Neuronal stem cell (in vitro differentiated cells): ENCODE results near the gene HECW1.

ENCODE experiments used
- DNase-seq: peaks from one replicate; pipeline ENCODE4 v3.0.0-alpha.2; 2013; ENCODE audit warnings: low spot score
- H2AFZ ChIP-seq: one replicate; pipeline ENCODE4 v1.6.1; 2013; ENCODE audit warnings: mild to moderate bottlenecking, low read length, inconsistent platforms
- H2AK5ac ChIP-seq: 2 replicates; pipeline ENCODE4 v1.6.1; 2013; ENCODE audit warnings: low read depth, mild to moderate bottlenecking, inconsistent platforms, low read length, moderate library complexity, mixed read lengths
- H2BK120ac ChIP-seq: 2 replicates; pipeline ENCODE4 v1.6.1; 2013; ENCODE audit warnings: low read depth, mild to moderate bottlenecking, inconsistent platforms, low read length, moderate library complexity, mixed read lengths
- H2BK12ac ChIP-seq: one replicate; pipeline ENCODE4 v1.6.1; 2013; ENCODE audit warnings: low read length, inconsistent platforms
- H2BK15ac ChIP-seq: 2 replicates; pipeline ENCODE4 v1.6.1; 2013; ENCODE audit warnings: mild to moderate bottlenecking, low read length, inconsistent platforms, mixed read lengths
- H2BK5ac ChIP-seq: one replicate; pipeline ENCODE4 v1.6.1; 2013; ENCODE audit warnings: inconsistent platforms, mild to moderate bottlenecking, low read length, moderate library complexity
- H3K14ac ChIP-seq: one replicate; pipeline ENCODE4 v1.6.1; 2013; ENCODE audit warnings: low read length, inconsistent platforms
- H3K18ac ChIP-seq: 2 replicates; pipeline ENCODE4 v1.6.1; 2013; ENCODE audit warnings: low read length, inconsistent platforms
- H3K23ac ChIP-seq: 2 replicates; pipeline ENCODE4 v1.6.1; 2013; ENCODE audit warnings: low read depth, mild to moderate bottlenecking, mixed read lengths, low read length, inconsistent platforms; ENCODE audit not compliant: poor library complexity
- H3K27ac ChIP-seq: replicated peaks from 3 replicates; pipeline ENCODE4 v1.5.1; 2013; ENCODE audit warnings: low read length, inconsistent platforms
- H3K27me3 ChIP-seq, 3 experiments: 2 replicates each; pipeline ENCODE4 v1.6.1; 2013; ENCODE audit warnings: low read length in 3 of 3, mild to moderate bottlenecking in 2 of 3, inconsistent platforms in 1 of 3, low read depth in 1 of 3, mixed read lengths in 1 of 3, moderate library complexity in 1 of 3; ENCODE audit not compliant: control insufficient read depth in 3 of 3, insufficient read depth in 3 of 3
- H3K36me3 ChIP-seq, 2 donors: replicated peaks in 1 of 2; 2 replicates each; pipeline ENCODE4 v1.6.1; 2013; ENCODE audit warnings: low read length in 2 of 2; ENCODE audit not compliant: control insufficient read depth in 2 of 2, insufficient read depth in 2 of 2
- H3K4ac ChIP-seq: 2 replicates; pipeline ENCODE4 v1.6.1; 2013; ENCODE audit warnings: inconsistent platforms, mild to moderate bottlenecking, low read length, moderate library complexity
- H3K4me1 ChIP-seq, 2 donors: 1 replicate in 1 of 2; 2 replicates in 1 of 2; pipeline ENCODE4 v1.6.1; 2013; ENCODE audit warnings: low read length in 2 of 2, low read depth in 1 of 2; ENCODE audit not compliant: control insufficient read depth in 2 of 2, insufficient read depth in 1 of 2
- H3K4me2 ChIP-seq: one replicate; pipeline ENCODE4 v1.6.1; 2013; ENCODE audit warnings: mild to moderate bottlenecking, low read length, inconsistent platforms; ENCODE audit not compliant: insufficient read depth, poor library complexity, severe bottlenecking
- H3K4me3 ChIP-seq, 2 donors: 2 replicates each; pipeline ENCODE4 v1.5.1; 2013; ENCODE audit warnings: low read length in 2 of 2, mild to moderate bottlenecking in 2 of 2, inconsistent platforms in 1 of 2, moderate library complexity in 1 of 2
- H3K79me1 ChIP-seq: one replicate; pipeline ENCODE4 v1.6.1; 2013; ENCODE audit warnings: low read depth, mild to moderate bottlenecking, inconsistent platforms, low read length, moderate library complexity
- H3K9ac ChIP-seq: one replicate; pipeline ENCODE4 v1.6.1; 2013; ENCODE audit warnings: mild to moderate bottlenecking, low read depth, low read length, inconsistent platforms; ENCODE audit not compliant: poor library complexity
- H3K9me3 ChIP-seq, 2 donors: replicated peaks in 1 of 2; 2 replicates each; pipeline versions ENCODE3 to v1.6.1; 2013; ENCODE audit warnings: low read length in 2 of 2, mild to moderate bottlenecking in 2 of 2, inconsistent platforms in 1 of 2, low read depth in 1 of 2, mixed read lengths in 1 of 2, moderate library complexity in 1 of 2; ENCODE audit not compliant: control insufficient read depth in 2 of 2, insufficient read depth in 1 of 2
- H4K8ac ChIP-seq: one replicate; pipeline ENCODE4 v1.6.1; 2013; ENCODE audit warnings: low read depth, mild to moderate bottlenecking, inconsistent platforms, low read length, moderate library complexity
- H4K91ac ChIP-seq: one replicate; pipeline ENCODE4 v1.6.1; 2013; ENCODE audit warnings: low read length, low read depth, mild to moderate bottlenecking, inconsistent platforms; ENCODE audit not compliant: poor library complexity
- WGBS, 2 donors: extraction: QIAGEN DNeasy Blood & Tissue Kit; methylation state at CpG; one replicate each; pipeline ENCODE4 v1.1.7; 2013; ENCODE audit warnings: missing lambda C conversion rate in 2 of 2, mixed read lengths in 1 of 2; ENCODE audit not compliant: insufficient read length in 2 of 2, insufficient replicate concordance in 1 of 2; ENCODE audit errors: extremely low coverage in 2 of 2; 5-methylcytosine and 5-hydroxymethylcytosine counted together

The HECW1 gene

DNA sequence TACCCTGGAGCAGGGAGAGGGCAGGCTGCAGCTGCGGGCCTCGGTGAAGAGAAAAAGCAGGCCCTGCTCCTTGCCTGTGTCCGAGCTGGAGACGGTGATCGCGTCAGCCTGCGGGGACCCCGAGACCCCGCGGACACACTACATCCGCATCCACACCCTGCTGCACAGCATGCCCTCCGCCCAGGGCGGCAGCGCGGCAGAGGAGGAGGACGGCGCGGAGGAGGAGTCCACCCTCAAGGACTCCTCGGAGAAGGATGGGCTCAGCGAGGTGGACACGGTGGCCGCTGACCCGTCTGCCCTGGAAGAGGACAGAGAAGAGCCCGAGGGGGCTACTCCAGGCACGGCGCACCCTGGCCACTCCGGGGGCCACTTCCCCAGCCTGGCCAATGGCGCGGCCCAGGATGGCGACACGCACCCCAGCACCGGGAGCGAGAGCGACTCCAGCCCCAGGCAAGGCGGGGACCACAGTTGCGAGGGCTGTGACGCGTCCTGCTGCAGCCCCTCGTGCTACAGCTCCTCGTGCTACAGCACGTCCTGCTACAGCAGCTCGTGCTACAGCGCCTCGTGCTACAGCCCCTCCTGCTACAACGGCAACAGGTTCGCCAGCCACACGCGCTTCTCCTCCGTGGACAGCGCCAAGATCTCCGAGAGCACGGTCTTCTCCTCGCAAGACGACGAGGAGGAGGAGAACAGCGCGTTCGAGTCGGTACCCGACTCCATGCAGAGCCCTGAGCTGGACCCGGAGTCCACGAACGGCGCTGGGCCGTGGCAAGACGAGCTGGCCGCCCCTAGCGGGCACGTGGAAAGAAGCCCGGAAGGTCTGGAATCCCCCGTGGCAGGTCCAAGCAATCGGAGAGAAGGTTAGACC, 332.5 kb downstream of the HECW1 start:
- peak overlapping the region; percentile 91 for H2BK12ac ChIP-seq
- no peaks in the 10 kb centered on the region for H3K36me3 ChIP-seq
- H2AFZ ChIP-seq, result peak overlapping the region; percentile 48
- peak overlapping the region in 1 of 2 donors; percentile 11 for H3K4me3 ChIP-seq
- H3K14ac ChIP-seq, result peak overlapping the region; percentile 98
- peak overlapping the region; percentile 53 for H3K9ac ChIP-seq
- WGBS, 2 donors, result no CpG with 5 or more reads among the region's 72 CpGs
- H4K8ac ChIP-seq, result no peak overlapping the region
- H4K91ac ChIP-seq, result peak overlapping the region; percentile 81
- H2BK120ac ChIP-seq, result no peak overlapping the region
- no peak overlapping the region for H3K27ac ChIP-seq
- peak overlapping the region; percentile 77 for H3K23ac ChIP-seq
- peak overlapping the region; percentile 86 for H3K18ac ChIP-seq
- no peak overlapping the region for H3K4me2 ChIP-seq
- peaks cover 7 to 15% of the 10 kb centered on the region in 2 donors for H3K4me1 ChIP-seq
- DNase-seq, result no peak
- no peaks in the 10 kb centered on the region for H3K9me3 ChIP-seq
- no peaks in the 10 kb centered on the region for H3K79me1 ChIP-seq
- peak overlapping the region; percentile 91 for H2BK15ac ChIP-seq
- no peak overlapping the region for H3K4ac ChIP-seq
- no peaks in the 10 kb centered on the region for H3K27me3 ChIP-seq
- H2AK5ac ChIP-seq, result peak overlapping the region; percentile 76
- peak overlapping the region; percentile 25 for H2BK5ac ChIP-seq

- Histone ChIP-seq H2BK120ac (no peak overlapping the region), H3K27me3 (no peaks in the 10 kb centered on the region), H3K4me1 (peaks cover 11 to 25% of the 10 kb centered on the region in 2 donors), H2AFZ (peak overlapping the region; percentile 61), H3K23ac (no peak overlapping the region), H3K4me2 (no peak overlapping the region), H3K18ac (no peak overlapping the region), H3K4ac (no peak overlapping the region), H2BK15ac (no peak overlapping the region), H2AK5ac (no peak overlapping the region), H3K9me3 (no peaks in the 10 kb centered on the region), H4K91ac (no peak overlapping the region), H3K4me3 (no peak overlapping the region), H3K27ac (no peak overlapping the region), H3K9ac (no peak overlapping the region), H2BK12ac (no peak overlapping the region), H3K36me3 (no peaks in the 10 kb centered on the region), H3K14ac (no peak overlapping the region), H2BK5ac (no peak overlapping the region), H3K79me1 (no peaks in the 10 kb centered on the region), H4K8ac (no peak overlapping the region)
- peak; percentile 66 for DNase-seq
- no CpG with 5 or more reads among the region's 3 CpGs for WGBS, 2 donors
These were observed 337.1 kb downstream of the HECW1 start for GRCh38 chr7:43449577-43449976.

- Histone ChIP-seq H3K9ac (no peak overlapping the region), H3K27me3 (no peaks in the 10 kb centered on the region), H4K91ac (no peak overlapping the region), H2AK5ac (no peak overlapping the region), H3K4ac (no peak overlapping the region), H2BK120ac (no peak overlapping the region), H3K4me3 (no peak overlapping the region), H4K8ac (no peak overlapping the region), H3K4me1 (peaks cover 14 to 28% of the 10 kb centered on the region in 2 donors), H3K79me1 (no peaks in the 10 kb centered on the region), H3K23ac (no peak overlapping the region), H3K14ac (no peak overlapping the region), H3K27ac (no peak overlapping the region), H3K36me3 (no peaks in the 10 kb centered on the region), H2AFZ (peak overlapping the region; percentile 61), H3K18ac (no peak overlapping the region), H3K4me2 (no peak overlapping the region), H2BK12ac (no peak overlapping the region), H2BK5ac (no peak overlapping the region), H3K9me3 (no peaks in the 10 kb centered on the region), H2BK15ac (no peak overlapping the region)
- no peak for DNase-seq
- no CpG with 5 or more reads among the region's 3 CpGs for WGBS, 2 donors
These were observed 338.4 kb downstream of the HECW1 start for GRCh38 chr7:43450894-43451293.

DNA sequence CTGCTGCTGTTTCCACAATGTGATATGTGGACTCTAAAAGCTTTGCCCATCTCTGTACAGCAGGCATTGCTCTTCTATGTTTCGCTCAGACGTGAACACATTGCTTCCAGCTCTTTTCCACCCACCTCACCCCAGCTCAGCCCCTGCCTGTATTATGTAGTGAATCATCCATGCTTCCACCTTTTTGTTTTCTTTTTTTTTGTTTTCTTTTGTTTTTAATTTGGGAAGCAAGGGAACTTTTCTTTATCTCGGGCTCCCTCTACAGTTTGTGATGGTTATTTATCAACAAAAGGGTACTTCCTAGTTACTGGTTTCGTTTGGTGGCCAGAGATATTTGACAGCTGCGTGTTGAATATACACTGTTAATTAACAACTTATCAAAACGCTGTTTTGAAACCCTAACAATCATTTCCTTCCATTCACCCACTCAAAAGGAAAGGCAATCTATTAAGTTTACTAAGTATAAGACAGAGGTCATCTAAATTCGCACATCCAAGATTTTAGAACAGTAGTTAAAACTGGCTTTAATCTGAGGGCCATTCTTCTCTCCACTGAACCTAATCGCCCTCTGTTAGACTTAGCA, 342.6 kb downstream of the HECW1 start:
- no peak overlapping the region for H3K4ac ChIP-seq
- no peak overlapping the region for H2BK15ac ChIP-seq
- no peak overlapping the region for H2BK120ac ChIP-seq
- H3K27me3 ChIP-seq, result no peaks in the 10 kb centered on the region
- no peak overlapping the region for H4K8ac ChIP-seq
- no peak overlapping the region for H2BK5ac ChIP-seq
- WGBS, 2 donors, result no CpG with 5 or more reads among the region's 8 CpGs
- H3K18ac ChIP-seq, result no peak overlapping the region
- no peak overlapping the region for H3K9ac ChIP-seq
- no peak overlapping the region for H2AK5ac ChIP-seq
- H3K14ac ChIP-seq, result no peak overlapping the region
- H3K36me3 ChIP-seq, result no peaks in the 10 kb centered on the region
- no peaks in the 10 kb centered on the region for H3K79me1 ChIP-seq
- H3K4me1 ChIP-seq, result peaks cover 7 to 13% of the 10 kb centered on the region in 2 donors
- peak; percentile 49 for DNase-seq
- no peak overlapping the region for H3K4me2 ChIP-seq
- peak overlapping the region; percentile 51 for H2AFZ ChIP-seq
- H2BK12ac ChIP-seq, result no peak overlapping the region
- no peak overlapping the region for H4K91ac ChIP-seq
- H3K4me3 ChIP-seq, result no peak overlapping the region
- no peak overlapping the region for H3K23ac ChIP-seq
- no peak overlapping the region for H3K27ac ChIP-seq
- no peaks in the 10 kb centered on the region for H3K9me3 ChIP-seq
